Activated T-cell treated with anti-CD3 and anti-CD28 coated beads for 4 hours (primary cell): Measurements from ENCODE around the gene NEU3.
"Not testable (repeated sequence)": the region's sequence is repeated elsewhere in the genome, so short reads cannot be mapped to it uniquely, and the experiment has no call there.

Experiments used
- DNase-seq: peaks from one replicate; pipeline ENCODE4 v3.0.0-alpha.2; 2020

The NEU3 gene

GRCh38 chr11:74984730-74985129 is 4.0 kb upstream of the NEU3 start:
- no peak for DNase-seq

GRCh38 chr11:74989260-74989638 is 516 bp downstream of the NEU3 start:
- no peak for DNase-seq

- DNase-seq: not testable (repeated sequence)
Observed at GRCh38 chr11:74990150-74990549, 1.4 kb downstream of the NEU3 start.

GRCh38 chr11:74990941-74991340 is 2.2 kb downstream of the NEU3 start:
- DNase-seq: no peak

DNA sequence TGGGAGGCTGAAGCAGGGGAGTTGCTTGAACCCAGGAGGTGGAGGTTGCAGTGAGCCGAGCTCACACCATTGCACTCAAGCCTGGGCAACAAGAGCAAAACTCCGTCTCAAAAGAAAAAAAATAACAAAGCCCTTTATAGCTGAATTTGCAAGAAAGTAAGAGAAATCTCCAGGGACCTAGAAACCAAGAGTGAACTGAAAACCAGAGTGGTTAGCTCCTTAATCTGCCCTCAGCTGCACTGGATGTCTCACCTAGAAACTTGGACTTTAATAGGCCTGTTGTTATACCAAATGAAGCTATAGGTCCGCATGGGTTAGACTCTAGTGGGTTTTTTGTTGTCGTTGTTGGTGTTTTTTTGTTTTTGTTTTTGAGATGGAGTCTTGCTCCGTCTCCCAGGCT is 4.1 kb downstream of the NEU3 start:
- no peak for DNase-seq

DNA sequence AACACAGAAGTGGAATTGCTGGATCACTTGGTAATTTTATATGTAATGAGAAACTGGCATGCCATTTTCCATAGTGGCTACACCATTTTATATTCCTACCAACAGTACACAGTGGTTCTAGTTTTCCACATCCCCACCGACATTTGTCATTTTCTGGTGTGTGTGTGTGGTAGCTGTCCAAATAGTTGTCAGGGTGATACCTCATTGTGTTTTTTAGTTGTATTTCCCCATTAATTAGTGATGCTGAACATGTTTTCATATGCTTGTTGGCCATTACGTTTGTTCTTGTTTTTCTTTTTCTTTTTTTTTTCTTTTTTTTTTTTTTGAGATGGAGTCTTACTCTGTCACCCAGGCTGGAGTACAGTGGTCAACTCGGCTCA is 12.2 kb downstream of the NEU3 start:
- DNase-seq: no peak

DNA sequence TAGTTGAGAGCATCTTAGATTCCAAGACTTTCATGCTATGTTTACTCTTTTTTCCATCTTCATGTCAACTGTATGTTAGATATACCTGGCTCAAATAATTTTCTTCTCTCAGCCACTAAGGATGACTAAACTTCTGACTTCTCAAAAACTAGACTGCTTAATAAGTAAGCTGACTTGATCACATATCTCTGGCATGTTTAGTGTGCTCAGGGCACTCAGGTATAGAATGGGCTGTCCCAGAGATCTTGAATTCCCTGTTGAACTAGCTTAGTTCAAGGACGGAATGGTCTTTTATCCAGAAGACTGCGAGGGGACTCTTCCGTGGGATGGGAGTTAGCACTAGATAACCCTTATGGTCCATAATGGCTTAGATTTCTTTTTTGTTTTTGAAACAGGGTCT is 13.0 kb downstream of the NEU3 start:
- DNase-seq: no peak

DNA sequence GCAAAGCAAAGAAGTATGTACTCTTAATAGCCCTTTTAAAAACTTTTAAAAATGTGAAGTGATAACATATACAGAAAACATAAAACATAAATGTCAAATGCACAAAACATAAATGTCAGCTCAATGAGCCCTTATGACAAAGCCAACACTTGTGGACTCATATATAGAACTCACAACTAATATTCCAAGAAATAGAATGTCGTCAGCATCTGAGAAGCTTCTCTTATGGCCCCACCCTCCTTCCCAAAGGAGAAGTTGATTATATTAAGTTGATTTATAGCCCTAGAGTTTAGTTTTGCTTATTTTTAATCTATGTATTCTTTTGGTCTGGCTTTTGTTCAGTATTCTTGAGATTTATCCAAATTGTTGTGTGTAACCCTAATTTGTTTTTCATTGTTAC is 13.8 kb downstream of the NEU3 start:
- DNase-seq: no peak

GRCh38 chr11:75004215-75004614 is 15.5 kb downstream of the NEU3 start:
- no peak for DNase-seq

- no peak for DNase-seq
Observed at GRCh38 chr11:75011357-75011756, 22.6 kb downstream of the NEU3 start.

DNA sequence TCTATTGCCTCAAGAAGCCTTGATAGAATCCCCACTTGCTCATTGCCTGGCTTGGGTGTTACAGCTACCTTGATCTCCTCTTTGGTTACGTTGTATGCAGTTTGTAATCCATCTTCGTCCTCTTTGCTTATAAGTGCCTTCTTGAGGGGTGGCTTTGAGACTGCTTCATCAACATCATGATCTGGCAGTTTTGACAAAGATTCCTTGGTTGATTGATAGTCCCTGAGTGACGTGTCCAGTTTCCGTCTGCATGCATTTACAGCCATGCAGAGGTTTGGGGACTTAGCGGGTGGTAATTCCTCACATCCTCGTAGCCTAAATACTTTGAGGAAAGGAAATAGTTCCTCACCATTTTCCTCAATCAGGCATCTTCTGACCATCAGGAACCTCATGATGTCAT is 23.1 kb downstream of the NEU3 start:
- no peak for DNase-seq

DNA sequence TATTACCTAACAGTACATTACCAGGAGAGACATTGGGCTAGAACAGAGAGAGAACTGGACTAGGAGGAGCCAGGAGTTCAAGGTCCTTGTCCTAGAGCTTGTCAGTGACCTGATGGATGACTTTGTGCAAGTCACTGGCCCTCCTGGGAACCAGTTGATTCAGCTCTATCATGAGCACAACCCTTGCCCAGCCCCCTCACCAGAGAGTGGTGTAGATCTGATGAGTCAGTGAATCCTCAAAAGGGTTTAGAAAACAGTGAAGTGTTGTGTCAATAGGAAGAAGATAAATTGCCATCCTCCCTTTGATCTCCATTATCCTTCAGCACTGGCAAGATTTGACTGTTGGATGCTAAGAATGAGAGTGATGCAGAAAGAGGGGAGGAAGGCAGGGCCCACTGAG is 24.3 kb downstream of the NEU3 start:
- DNase-seq: no peak

- DNase-seq: no peak
Observed at GRCh38 chr11:75014129-75014528, 25.4 kb downstream of the NEU3 start.

DNA sequence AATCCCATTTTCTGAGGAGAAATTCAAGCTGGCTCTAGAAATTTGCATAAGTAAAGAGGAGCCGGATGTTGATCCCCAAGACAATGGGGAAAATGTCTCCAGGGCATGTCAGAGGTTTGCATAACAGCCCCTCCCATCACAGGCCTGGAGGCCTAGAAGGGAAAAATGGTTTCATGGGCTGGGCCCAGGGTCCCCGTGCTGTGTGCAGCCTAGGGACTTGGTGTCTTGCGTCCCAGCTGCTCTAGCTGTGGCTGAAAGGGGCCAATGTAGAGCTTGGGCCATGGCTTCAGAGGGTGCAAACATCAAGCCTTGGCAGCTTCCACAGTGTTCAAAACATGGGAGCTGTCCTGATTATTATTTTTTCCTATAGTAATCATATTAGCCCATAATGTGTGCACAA is 30.5 kb downstream of the NEU3 start:
- not testable (repeated sequence) for DNase-seq

- DNase-seq: not testable (repeated sequence)
Observed at GRCh38 chr11:75020328-75020727, 31.6 kb downstream of the NEU3 start.

GRCh38 chr11:75022296-75022695 is 33.6 kb downstream of the NEU3 start:
- DNase-seq: no peak

GRCh38 chr11:75022759-75023396 is 34.1 kb downstream of the NEU3 start:
- DNase-seq: peak; percentile 67

DNA sequence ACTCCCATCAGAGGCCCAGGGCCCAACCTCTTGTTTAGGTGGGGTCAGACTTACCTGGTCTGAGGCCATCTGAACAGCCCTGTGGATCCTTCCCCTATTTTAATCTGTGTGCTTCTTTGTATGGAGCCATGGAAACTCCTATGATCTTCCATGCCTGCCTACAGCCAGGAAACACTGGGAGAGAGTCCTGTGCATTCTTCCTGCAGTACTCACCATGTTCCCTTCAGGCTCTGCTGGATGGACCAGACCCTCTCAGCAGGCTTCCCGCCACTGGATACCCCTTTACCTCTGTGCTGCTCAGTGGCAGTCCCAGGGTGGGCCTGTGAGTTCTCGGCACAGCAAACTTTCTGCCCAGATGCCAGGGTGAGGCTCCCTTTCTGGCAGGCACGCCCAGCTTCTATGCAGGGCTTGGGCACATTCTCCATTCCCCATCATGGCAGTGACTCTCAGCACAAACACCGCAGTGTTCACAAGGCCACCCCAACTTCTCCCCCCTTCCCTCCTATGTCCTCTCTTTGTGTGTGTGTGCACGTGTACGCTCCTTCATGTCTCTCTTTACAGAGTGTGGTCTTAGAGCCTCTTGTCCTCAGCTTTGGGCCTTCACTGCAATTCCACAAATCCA is 34.8 kb downstream of the NEU3 start:
- DNase-seq: no peak

GRCh38 chr11:75024068-75024449 is 35.3 kb downstream of the NEU3 start:
- DNase-seq: no peak

DNA sequence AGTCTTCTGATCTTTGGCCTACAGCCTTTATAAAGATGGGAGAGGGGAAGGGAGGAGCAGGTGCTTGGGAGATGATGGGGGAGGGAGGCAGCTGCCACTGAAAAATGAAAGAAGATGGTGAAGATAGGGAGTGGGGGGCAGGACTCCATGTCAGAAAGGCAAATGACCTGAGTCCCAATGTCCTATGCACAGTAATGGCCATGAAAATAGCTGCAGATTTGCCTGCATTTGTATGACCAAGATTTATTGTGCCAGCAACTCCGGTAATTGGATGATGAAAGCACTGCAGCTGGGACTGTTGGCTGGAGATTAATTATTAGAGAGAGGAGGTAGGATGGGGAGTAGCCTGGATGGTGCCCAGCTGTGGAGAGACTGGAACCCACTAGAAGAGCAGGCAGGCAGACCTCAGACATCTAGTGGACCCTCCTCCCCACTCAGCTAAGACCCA is 36.1 kb downstream of the NEU3 start:
- DNase-seq: no peak

DNA sequence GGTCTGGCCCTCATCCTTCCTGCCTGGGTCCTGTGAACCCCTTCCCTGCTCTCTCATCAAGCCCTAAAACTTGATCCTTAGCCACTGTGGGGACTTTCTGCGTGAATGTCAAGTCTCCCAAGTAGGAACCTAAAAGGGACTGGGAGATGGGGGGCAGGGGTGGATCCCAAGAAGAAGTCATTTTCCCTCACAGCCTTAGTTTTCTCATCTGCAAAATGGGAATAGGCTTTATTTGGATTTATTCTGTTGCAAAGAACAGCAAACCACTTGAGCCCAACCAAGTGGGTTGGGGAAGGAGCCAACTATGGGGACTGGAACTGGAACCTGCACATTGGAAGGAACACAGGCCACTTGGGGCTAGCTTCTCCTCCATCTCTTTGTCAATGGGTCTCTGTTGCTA is 36.8 kb downstream of the NEU3 start:
- DNase-seq: no peak

- no peak for DNase-seq
Observed at GRCh38 chr11:75028321-75028720, 39.6 kb downstream of the NEU3 start.

- DNase-seq: no peak
Observed at GRCh38 chr11:75028724-75029123, 40.0 kb downstream of the NEU3 start.

- DNase-seq: no peak
Observed at GRCh38 chr11:75029836-75030631, 41.3 kb downstream of the NEU3 start.
